ENCODE data around the gene PRKACA.

Gene PRKACA

DNA sequence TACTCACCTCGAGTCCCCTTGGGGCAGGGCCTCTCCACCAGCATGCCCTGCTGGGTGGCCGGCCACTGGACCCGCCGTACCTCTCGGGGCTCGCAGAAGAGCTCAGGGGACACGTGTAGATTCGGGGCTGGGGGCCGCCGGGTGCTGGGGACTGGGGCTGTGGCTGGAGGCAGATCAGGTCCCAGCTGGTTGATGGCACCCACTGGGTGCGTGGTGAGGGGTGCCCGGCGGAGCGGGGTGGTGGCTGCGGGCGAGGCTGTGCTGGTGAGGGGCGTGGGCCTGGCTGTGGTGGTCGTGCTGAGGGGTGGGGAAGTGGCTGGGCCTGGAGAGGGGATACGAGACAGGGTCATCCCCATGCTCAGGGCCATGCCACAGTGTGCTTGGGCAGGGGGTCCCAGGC lies 43.7 kb upstream of the PRKACA start:
- DNase-seq (ENCODE audit: insufficient read length, low spot score) (no peak), FAIRE-seq (no peak)
- TF ChIP-seq, protein P1, sequence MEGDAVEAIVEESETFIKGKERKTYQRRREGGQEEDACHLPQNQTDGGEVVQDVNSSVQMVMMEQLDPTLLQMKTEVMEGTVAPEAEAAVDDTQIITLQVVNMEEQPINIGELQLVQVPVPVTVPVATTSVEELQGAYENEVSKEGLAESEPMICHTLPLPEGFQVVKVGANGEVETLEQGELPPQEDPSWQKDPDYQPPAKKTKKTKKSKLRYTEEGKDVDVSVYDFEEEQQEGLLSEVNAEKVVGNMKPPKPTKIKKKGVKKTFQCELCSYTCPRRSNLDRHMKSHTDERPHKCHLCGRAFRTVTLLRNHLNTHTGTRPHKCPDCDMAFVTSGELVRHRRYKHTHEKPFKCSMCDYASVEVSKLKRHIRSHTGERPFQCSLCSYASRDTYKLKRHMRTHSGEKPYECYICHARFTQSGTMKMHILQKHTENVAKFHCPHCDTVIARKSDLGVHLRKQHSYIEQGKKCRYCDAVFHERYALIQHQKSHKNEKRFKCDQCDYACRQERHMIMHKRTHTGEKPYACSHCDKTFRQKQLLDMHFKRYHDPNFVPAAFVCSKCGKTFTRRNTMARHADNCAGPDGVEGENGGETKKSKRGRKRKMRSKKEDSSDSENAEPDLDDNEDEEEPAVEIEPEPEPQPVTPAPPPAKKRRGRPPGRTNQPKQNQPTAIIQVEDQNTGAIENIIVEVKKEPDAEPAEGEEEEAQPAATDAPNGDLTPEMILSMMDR (IDR thresholded peaks at IDR 0.05; ENCODE audit: insufficient read depth, missing control alignments) = no peak

DNA sequence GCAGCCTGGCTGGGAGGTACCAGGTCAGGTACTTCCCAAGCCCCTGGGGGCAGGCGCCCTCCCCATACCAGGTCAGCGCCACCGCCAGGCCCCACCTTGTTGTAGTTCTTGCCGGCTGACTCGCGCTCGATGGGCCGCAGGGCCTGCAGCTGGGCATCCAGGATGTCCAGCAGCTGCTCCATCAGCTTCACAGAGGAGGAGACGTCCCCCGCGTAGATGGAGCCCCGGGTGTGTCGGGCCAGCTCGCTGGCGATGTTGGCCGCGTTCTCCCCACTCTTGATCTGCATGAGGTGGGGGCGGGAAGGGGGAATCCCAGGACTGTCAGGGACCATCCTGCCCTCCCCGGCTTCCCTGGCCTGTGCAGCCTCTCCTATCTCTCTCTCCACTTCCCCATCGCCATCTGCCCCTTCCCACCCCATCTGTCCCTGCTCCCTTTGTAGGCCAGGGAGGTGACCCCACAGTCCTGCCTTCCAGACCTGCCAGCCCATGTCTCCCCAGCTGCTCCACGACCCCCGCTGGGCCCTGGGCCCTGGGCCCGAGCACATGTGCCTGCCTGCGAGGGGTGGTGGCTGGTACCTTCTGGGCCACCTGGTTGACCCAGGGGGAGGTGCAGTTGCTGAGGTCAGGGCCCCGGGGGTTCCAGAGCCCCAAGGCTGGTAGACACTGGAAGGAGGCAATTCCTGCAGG lies 42.6 kb upstream of the PRKACA start:
- DNase-seq (ENCODE audit: insufficient read length, low spot score) (no peak), FAIRE-seq (no peak)
- TF ChIP-seq, protein P1 (IDR thresholded peaks at IDR 0.05; ENCODE audit: insufficient read depth, missing control alignments) = no peak

DNA sequence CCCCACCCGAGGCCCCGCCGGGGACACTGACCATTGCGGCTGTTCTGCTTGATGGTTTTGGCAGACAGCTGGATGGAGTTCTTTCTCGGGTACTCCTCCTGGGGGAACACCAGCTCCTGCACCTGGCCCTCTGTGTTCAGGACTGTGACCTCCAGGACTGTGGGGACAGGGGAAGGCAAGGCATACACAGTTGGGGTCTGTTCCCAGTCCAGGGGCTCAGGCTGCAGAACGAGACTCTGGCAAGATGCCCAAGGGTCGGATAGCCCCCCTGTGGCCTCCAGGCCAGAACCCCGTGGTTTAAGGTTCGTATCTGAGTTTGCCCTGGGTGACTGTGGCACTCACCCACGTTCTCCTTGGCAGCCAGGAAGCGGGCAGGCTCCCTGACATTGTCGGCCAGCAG lies 41.5 kb upstream of the PRKACA start:
- TF ChIP-seq, protein P1 (IDR thresholded peaks at IDR 0.05; ENCODE audit: insufficient read depth, missing control alignments) = no peak
- DNase-seq (ENCODE audit: insufficient read length, low spot score) = no peak
- no peak for FAIRE-seq

DNA sequence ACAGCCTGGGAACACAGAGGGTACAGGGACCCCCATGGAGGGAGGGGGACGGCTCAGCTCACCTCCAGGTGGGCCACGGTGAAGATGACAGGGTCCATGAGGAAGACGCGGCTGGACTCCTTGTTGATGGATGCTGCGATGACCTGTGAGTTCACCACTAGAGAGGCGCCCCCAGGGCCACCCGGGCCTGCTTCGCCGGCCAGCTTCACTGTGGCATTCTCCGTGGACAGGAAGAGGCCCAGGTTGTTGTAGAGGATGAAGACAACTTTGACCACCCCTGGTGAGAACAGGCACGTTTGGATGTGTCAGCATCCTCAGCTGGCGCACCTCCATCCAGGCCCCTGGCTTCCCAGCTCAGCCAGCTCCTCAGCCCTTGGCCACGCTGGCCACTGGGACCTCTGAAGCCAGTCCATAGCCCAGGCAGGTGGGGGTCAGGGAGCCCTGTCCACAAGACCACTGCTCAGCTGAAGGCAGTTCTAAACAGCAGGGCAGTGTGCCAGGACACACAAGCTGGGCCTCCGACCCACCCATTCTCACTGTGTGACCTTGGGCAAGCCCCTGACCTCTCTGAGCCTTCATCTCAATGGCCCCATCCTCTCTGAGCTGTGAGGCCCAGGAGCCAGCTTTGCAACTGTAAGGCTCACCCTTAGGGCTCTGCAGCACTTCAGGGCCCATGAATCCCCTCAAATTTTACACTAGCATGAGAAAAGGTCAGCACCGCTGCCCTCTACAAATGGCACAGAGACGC lies 40.9 kb upstream of the PRKACA start:
- DNase-seq (ENCODE audit: insufficient read length, low spot score) (no peak), FAIRE-seq (no peak)
- TF ChIP-seq, protein P1 (IDR thresholded peaks at IDR 0.05; ENCODE audit: insufficient read depth, missing control alignments) = no peak

DNA sequence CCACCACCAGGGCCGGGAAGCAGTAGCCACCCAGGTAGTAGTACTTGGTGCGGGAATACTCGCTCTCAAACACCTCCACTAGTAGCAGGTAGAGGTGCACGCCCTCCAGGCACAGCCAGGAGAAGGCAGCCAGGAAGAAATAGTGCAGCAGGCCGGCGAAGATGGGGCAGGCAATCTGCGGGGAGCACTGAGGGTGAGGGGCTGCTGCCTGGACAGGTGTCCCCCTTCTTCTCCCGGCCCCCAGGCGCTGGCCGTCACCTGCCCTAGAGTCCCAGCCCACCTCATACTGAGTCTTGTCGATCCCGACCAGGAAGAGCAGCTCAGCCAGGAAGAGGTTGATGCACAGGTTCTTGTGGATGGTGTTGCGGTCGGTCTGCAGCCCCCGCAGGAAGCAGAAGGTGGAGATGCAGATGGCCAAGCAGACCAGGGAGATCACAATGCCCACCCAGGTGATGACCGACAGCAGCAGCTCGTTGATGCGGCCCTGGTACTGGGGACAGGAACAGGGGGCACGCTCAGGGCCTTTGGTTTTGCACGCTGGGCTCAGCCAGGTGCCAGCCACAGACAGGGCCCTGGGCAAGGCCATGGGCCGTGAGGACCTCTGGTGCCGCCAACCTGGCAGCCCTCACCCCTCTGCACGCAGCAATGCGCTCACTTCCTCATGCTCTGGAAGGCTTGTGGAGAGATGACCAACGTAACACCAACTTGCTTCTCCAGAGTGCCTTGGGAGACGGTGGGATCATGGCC lies 39.6 kb upstream of the PRKACA start:
- DNase-seq (ENCODE audit: insufficient read length, low spot score) (no peak), FAIRE-seq (no peak)
- TF ChIP-seq, protein P1 (IDR thresholded peaks at IDR 0.05; ENCODE audit: insufficient read depth, missing control alignments) = no peak

DNA sequence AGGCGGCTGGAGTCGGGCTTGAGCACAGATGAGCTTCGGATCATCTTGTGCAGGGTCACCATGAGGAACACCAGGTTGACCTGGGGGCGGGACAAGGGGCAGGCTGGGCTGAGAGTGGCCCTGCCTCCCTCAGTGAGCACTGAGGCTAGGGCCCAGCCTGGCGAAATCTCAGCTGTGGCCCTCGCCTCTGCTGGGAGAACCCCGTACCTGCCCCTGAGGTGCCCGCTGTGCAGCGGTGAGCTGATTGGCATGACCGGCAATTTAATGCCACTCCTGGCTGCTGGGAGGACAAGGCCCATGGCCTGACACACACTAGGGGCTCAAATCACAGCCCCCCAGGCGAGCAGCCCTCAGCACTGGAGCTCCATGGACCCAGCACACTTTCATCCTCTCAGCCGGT lies 38.6 kb upstream of the PRKACA start:
- FAIRE-seq (no peak), DNase-seq (ENCODE audit: insufficient read length, low spot score) (no peak)
- TF ChIP-seq, protein P1 (IDR thresholded peaks at IDR 0.05; ENCODE audit: insufficient read depth, missing control alignments) = no peak
